AG08395 (cell line): ENCODE measurements around the gene ARSG.
"Not testable (repeated sequence)": the region's sequence is repeated elsewhere in the genome, so short reads cannot be mapped to it uniquely, and the experiment has no call there.

Source experiments
- DNase-seq: peaks from one replicate; pipeline ENCODE4 v3.0.0; 2012; ENCODE audit warnings: mixed read lengths, low spot score

ARSG gene

DNA sequence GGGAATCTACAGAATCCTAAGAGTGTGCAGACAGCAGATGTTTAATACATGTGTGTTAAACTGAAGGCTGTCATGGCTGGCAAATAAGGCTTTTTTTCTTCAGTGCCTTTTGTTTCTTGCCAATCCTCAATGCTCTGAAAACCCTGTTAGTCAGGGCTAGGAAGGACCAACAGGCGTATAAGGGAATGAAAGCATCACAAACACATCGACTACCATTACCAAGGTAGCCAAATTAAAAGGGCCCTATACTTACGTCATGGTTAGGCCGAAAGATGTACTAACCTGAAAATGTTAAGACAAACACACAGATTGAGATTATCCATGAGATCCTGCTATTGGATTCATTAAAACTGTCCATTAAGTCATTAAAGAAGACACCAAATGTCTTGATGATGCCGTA, 13.5 kb upstream of the ARSG start:
- DNase-seq = no peak

DNA sequence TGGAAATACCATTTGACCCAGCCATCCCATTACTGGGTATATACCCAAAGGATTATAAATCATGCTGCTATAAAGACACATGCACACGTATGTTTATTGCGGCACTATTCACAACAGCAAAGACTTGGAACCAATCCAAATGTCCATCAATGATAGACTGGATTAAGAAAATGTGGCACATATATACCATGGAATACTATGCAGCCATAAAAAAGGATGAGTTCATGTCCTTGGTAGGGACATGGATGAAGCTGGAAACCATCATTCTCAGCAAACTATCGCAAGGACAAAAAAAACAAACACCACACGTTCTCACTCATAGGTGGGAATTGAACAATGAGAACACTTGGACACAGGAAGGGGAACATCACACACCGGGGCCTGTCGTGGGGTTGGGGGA, 9.3 kb upstream of the ARSG start:
- not testable (repeated sequence) for DNase-seq

DNA sequence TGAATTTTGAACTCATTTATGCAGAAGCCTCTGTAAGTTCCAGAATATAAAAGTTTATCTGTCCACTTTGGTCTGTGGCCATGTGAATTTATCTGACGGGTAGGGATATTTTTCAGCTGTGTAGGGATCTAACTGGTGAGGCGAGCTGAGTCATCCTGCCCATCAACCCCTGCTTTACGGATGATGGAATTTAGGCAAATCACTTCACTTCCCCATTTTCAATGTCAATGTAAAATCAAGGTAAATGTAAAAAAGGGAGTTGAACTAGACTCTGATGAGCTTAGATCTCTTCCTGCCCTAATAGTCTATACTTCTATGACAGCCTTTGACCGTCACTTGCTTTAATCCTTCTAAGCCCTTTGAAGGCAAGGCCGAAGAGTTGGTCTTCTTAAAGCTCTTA, 2.9 kb upstream of the ARSG start:
- no peak for DNase-seq

DNA sequence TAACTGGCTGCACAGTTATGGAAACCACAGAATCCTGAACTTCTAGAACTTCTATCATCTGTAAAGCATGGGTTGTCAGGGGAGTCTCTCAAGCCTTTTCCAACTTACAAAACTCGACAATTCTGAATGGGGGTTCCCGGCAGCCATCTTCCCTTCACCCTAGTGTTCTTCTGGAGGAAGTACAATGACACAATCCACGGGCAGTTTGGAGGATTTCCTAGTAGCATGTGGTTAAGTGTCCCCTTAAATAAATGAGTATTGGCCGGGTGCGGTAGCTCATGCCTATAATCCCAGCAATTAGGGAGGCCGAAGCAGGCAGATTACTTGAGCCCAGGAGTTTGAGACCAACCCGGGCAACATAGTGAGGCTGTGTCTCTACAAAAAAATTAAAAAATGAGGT, 2.5 kb upstream of the ARSG start:
- no peak for DNase-seq

DNA sequence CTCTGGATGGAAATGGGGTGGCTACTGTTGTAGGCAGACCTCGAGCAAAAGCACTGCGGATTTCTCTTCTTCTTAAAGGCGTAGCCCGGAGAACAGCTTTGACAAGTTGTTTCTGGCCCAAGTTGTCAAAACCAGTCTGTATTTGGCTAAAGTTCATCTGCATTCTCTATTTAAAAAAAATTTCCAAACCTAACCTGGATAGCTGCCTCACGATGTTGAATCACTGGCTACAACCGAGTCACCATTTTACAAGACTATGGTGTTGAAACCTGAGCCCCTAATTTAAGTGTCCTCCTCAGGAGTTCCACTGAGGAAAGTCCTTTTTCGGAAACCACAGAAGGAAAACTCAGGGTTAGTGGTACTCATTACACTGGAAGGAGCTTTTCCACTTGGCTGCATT, 1.8 kb upstream of the ARSG start:
- no peak for DNase-seq

DNA sequence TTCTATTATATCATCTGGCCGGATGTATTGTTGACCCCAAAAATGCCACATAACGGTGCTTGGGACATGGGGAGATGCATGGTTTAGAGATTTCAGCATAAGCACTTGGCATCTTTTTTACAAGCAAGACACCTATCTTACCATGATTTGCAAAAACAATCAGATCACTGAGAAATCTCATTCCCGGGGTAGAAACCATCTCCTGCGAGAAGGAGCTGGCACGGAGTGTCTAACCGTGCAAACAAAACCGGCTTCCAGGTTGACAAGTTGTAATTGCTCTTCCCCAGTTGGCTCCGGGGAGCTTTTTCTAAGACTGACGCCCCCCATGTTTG, 1.4 kb upstream of the ARSG start:
- DNase-seq = no peak

DNA sequence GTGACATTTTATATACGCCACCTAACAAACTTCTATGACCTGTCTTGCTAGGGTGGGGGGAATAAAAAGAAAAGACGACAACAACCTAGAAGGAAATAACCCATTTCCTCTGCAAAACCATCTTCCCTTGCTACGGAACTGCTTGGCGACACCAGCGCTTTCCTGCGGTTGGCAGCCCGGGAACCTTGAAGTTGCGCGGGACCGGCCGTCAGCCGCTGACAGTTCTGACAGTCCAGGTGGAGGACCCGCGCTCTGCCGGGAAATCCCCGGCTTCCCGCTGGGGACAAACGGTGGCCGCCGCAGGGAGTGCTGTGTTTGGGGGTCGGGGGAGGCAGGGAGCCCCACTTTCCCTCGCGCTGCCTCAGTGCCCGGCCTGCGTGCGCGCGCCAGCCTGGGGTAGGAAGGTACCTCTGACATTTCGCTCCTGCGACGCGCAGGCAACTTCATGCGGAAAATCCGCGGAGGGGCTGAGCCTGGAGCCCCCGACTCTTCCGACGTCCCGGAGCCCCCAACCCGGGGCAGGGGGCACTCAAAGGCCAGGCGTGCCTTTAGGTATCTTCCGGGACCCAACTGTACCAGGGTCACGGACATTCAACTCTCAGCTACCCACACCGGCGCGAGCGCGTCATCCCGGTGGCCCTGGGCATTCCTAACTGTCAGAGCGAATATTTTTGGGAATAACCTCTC, 884 bp upstream of the ARSG start:
- no peak for DNase-seq

DNA sequence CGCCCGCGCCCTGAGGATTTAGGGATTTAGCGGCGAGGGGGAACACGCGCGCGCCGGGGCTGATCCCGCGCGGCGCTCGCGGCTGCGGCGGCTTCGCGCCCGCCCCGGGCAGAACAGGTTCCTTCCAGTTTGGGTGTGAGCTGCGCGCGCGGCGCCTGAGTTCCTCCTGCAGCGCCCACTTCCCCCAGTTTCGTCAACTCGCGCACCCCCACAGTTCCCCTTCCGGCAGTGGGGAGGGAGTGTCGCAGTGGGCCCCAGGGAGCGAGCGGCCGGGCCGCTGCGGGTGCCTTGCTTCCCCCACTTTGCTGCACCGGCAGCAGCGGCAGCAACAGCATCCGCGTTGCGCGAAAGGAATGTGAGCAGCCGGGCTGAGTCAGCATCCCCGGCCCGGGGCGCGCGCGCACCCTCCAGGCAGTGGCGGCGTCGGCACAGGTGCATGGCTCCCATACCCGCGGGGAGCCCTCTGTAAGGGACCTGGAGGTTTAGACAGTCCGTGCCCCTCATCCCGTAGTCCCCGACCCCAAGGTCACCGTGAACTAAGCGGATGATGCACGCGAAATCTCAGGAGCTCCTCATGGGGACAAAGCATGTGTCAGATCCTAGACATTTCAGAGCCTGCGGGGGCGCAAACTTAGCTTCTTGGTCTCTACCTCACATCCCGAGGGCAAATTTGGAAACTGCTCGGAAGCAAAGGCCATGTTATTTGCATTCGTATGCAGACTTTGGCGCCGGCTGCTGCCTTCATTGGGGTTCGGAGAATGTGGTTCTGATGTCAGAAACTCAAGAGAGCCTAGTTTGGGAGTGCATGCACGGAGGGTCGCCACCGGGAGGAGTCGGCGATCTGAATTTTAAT, 767 bp downstream of the ARSG start:
- peak; percentile 86 for DNase-seq

DNA sequence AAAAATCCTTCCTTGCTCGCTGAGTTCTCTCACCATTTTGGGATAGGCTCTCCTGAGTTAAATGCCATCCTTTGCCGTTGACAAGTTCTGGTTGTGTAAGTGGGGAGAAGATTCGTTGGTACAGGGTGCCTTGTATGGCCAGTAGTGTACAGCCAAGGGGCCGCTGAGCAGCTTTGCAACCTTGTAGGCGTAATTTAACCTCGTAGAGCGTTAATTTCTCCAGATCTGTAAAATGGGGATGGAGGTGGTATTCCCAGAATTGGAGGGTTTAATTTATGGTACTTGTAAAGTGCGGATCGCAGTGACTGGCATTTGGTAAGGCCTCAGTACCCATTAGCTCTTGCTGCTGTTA, 1.4 kb downstream of the ARSG start:
- DNase-seq = no peak

DNA sequence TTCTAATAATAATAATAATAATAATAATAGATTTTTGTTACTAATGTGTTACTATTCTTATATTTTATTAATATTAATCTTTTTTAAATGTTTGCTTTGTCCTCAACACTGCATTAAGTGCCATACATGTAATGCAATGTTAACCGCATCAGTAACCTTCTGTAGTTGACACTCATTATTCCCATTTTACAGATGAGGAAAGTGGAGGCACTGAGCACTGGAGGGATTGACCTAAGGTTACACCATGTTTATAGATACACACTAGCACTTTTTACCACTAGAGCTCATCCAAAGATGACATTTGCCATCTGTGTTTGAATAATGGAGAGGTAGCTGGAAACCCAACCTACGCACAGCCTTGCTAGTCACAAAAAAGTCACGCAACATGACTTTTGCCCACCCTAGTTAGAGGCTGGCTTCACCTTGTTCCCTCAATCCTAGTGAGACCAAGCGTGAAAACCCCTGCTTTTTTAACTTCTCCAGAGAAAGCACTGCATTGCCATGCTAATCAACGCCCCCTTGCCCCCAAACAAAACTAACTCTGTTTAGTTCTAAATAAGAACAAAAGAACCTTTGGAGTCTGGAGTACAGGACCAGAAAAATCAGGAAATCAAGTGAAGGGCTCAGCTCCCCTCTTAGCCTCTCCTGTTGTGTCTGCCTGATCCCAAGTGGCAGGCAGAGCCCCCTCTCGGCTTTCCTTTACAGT, 2.3 kb downstream of the ARSG start:
- no peak for DNase-seq

DNA sequence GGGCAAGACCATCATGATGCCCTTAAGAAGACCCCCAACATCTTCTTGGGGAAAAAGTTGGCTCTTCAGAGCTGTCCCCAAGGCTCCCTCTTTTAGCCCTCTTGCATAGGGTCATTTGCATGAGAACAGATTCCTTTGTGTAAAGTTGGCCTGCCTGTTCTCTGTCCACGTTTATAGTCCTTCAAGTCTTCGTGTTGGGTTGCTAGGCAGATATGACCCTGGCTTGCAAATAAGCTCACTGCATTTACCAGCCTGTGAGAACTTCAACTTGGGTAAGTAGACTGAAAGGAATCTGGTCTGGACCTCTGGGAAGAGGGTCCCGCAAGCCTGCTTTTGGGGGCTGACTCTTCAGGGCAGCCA, 2.9 kb downstream of the ARSG start:
- DNase-seq = no peak

DNA sequence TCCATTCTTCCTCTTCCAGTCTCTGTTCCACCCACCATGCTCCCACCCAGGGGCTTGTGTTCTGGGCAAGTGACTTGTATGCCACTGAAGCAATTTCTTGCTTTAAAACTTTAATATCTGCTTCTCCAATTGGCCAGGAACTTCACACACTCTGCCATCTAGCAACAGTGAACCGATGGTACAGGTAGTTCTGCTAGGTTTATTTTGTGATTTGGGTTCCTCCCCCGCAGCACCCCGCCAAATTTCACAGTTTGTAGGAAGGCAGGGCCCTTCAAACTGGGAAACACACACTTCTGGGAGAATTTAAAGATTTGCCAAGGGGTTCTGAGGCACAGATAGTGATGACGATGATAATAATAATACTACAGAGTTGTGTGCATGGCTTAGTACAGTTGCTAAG, 3.3 kb downstream of the ARSG start:
- no peak for DNase-seq

DNA sequence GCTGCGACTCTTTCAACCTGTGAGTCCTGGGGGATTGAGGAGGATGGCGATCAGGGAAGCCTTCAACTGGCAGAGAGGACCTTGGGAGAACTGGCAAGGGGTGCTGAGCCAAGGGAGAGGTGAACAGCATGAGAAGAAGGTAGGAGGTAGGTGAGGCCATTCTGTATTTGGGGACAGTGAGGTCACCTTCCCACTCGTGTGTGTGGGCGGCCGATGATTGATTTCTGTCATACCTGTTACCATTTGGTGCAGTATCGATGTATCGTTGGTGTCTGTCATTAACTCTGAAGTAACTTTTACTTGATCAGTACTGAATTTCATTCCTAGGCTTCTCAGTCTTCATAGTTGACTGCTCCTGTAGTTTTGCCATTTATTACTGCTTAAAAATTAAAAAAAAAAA, 3.8 kb downstream of the ARSG start:
- no peak for DNase-seq

DNA sequence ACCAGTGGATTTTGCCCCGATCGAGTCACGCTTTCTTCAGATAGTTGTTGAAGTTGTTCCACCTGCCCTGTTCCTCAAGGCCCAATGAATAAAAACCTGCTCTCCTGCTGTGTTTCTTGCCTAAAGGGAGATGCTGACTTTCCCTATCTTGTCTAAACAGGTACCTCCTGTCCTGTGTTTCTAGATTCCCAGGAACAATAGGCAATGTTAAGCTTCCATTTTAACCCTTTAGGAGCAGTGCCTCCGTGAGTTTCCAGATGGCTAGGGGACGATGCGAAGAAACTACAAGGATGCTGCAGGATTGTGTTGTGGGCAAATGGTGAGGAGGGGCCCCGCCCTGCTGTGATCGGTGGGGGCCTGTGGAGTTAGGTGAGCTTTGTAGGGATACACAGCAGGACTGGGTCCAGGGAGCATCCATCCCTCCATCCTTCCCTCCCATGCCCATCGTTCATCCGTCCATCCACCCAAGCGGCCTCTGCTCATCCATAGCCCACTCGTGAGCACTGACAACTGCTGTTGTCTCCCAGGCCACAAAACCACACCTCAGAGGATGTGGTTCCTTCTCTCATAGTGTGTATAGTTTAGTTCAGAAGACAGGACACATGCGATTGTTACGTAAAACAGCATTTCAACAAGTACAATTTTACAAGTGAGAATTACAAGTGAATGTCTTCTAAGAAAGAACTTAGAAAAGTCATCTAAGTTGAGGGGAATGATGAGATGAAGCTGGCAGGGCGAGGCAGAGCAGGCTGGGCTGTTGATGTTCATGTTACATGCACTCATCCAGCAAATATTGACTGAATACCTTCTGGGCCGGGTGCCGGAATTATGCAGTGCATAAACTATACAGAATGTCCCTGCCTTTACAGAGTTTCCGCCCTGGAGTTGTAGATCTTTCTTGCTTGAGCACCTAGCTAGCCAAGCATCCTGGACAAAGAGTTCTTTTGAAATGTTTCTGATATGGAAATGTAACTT, 5.2 kb downstream of the ARSG start:
- no peak for DNase-seq

DNA sequence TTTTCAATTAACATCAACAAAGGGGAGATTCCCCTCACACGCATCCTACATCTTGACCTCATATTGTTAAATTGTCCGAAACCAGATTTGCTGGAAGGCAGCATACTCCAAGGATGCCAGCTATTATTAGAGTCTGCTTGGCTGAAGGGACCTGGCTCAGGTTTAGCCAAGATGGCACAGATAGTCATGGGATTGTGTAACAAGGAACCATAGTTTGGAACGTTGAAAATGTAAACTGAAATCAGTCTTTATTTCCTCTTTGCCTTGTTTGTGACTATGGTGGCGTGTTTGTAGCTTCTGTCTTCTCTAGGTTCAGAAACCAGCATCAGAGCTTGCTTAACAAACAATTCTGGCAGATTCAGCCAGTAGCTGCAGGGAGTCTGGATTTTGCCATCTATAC, 5.9 kb downstream of the ARSG start:
- DNase-seq = no peak

DNA sequence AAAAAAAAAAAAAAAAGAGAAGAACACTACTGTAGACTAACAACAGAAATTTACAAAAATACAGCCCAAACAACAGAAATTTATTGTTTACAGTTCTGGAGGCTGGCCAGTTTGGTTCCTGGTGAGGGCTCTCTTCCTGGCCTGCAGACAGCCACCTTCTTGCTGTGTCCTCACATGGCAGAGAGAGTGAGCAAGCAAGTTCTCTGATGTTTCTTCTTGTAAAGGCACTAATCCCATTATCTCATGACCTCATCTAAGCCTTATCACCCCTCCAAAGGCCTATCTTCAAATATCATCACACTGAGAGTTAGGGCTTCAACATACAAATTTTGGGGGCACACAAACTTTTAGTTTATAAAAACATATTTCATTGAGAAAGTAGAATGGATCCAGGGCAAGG, 7.3 kb downstream of the ARSG start:
- DNase-seq = no peak

DNA sequence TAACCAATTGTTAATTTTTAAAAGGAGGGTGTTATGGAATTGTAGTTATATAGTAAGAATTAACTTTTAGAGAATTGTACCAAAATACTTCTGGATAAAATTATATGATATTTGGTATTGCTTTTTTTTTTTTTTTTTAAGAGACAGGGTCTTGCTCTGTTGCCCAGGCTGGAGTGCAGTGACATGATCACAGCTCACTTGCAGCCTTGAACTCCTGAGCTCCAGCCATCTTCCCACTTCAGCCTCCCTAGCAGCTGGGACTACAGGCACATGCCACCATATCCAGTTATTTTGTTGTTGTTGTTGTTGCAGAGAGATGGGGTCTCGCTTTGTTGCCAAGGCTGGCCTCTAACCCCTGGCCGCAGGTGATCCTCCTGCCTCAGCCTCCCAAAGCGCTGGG, 8.5 kb downstream of the ARSG start:
- no peak for DNase-seq

DNA sequence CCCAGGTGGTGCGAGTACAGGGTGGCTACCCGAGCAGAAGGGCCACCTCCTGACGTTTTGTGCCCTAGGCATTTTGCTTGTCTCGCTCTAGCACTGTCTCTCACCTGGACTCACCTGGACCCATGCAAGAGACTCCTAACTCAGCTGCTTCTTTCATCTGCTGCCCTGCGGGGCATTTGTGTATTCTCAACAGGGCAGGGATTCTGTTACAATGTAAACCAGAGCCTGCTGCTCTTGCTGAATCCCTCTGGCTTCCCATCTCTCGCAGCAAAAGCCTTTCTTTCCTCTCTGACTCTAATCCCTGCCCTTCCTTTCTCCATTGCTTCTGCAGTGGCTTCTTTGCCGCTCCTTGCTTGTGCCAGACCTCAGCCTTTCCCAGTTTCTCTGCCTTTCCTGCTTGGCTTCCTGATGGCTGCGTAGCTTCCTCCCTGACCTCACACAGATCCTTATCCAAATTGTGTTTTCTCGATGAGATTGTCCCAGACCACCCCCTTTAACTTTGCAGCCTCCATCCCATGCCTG, 10.2 kb downstream of the ARSG start:
- DNase-seq = no peak

DNA sequence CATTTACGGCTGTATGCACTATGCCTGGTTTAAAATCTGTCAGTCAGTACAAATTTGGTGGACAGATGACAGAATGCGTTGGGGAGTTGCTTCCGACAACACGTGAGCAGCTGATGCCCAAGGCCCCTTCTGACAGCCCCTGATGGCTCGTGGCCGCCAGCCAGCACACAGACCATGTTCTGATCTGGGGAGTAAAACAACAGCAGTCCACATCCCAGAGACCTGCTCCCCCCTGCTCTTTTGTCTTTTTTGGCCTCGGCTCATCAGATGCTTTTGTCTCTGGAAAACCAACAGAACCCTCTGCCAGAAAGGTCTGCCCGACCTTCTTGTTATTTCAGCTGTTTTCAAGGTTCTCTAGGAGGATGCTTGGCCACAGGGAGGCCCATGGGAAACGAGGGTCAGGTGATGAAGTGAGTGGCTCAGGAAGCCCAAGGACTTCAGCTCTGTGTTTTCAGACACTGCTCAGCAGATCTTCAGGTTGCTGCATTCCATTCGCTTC, 10.8 kb downstream of the ARSG start:
- no peak for DNase-seq

DNA sequence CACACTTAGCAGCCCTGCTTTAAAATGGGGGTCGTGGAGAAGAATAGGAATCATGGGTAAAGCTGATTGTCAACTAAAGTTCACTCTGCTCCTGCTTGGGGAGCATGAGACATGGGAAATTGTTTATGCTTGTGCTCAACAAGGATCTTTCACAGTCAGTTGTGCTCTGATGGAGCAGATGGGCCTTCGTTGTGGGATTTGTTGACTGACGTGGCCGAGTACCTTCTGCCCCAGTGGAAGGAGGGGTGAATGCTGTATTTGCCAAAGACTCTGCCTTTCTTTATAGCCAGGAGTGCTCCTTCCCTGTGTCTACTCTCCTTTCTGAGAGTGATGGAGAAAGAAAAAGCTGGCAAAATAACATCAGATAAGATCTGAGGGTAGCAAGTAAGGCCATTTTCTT, 11.4 kb downstream of the ARSG start:
- no peak for DNase-seq

DNA sequence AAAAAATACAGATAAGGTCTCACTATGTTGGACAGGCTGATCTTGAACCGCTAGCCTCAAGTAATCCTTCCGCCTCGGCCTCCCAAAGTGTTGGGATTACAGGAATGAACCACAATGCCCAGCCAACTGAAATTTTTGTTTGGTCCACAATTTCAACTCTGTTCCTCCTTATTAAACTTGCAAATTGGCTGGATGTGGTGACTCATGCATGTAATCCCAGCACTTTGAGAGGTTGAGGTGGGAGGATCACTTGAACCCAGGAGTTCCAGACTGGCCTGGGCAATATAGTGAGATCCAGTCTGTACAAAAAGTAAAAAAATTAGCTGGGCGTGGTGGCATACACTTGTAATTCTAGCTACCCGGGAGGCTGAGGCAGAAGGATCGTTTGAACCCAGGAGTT, 13.4 kb downstream of the ARSG start:
- DNase-seq = no peak

DNA sequence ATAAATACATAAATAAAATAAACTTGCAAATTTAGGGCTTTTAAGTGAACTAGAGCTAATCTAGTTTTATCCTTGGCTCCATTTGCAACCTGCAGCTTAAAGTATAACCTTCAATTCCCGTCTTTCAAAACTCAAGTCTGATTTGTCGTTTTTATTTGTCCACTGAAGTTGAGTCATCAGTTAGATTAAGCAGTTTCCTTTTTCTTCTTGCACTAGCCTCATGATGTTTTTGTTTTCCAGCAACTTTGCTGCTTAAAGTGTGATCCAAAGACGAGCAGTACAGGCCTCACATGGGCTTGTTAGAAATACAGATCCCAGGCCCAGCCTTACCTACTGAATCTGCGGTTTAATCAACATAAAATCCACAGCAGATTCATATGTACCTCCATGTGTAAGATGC, 13.8 kb downstream of the ARSG start:
- no peak for DNase-seq
